ENCODE measurements around the gene ANO9.

GRCh38 chr11:371716-372590 lies 69.9 kb downstream of the ANO9 start:
- TF ChIP-seq CTCF (IDR thresholded peaks at IDR 0.05; ENCODE audit: low read length) (no peak), EZH2phosphoT487 (IDR thresholded peaks at IDR 0.05; ENCODE audit: low read length) (no peak)
